ENCODE measurements around the gene RPL34.
"Not testable (repeated sequence)": the region's sequence is repeated elsewhere in the genome, so short reads cannot be mapped to it uniquely, and the experiment has no call there.

The RPL34 gene

GRCh38 chr4:108620101-108620932 lies at the start of gene RPL34:
RPL34 (plus strand) TSS chr4:108620576; CDS start chr4:108621960, 1,384 bp downstream.
- DNase-seq (ENCODE audit: low spot score), result peak; percentile 92

- peak; percentile 31 for DNase-seq (ENCODE audit: low spot score)
Observed at GRCh38 chr4:108570993-108571569, 49.3 kb upstream of the RPL34 start.

- no peak for DNase-seq (ENCODE audit: low spot score)
Observed at GRCh38 chr4:108574402-108574801, 46.0 kb upstream of the RPL34 start.

- no peak for DNase-seq (ENCODE audit: low spot score)
Observed at GRCh38 chr4:108581083-108581482, 39.3 kb upstream of the RPL34 start.

GRCh38 chr4:108586778-108587177 lies 33.6 kb upstream of the RPL34 start:
- DNase-seq (ENCODE audit: low spot score), result peak; percentile 8

- no peak for DNase-seq (ENCODE audit: low spot score)
Observed at GRCh38 chr4:108588878-108589277, 31.5 kb upstream of the RPL34 start.

GRCh38 chr4:108589961-108590360 lies 30.4 kb upstream of the RPL34 start:
- DNase-seq (ENCODE audit: low spot score), result no peak

GRCh38 chr4:108590776-108591175 lies 29.6 kb upstream of the RPL34 start:
- no peak for DNase-seq (ENCODE audit: low spot score)

GRCh38 chr4:108592674-108592986 lies 27.7 kb upstream of the RPL34 start:
- DNase-seq (ENCODE audit: low spot score), result no peak

GRCh38 chr4:108594296-108594695 lies 26.1 kb upstream of the RPL34 start:
- DNase-seq (ENCODE audit: low spot score), result not testable (repeated sequence)

GRCh38 chr4:108596344-108596743 lies 24.0 kb upstream of the RPL34 start:
- no peak for DNase-seq (ENCODE audit: low spot score)

- no peak for DNase-seq (ENCODE audit: low spot score)
Observed at GRCh38 chr4:108601106-108601505, 19.3 kb upstream of the RPL34 start.

- DNase-seq (ENCODE audit: low spot score), result no peak
Observed at GRCh38 chr4:108601532-108601931, 18.8 kb upstream of the RPL34 start.

GRCh38 chr4:108602163-108602562 lies 18.2 kb upstream of the RPL34 start:
- no peak for DNase-seq (ENCODE audit: low spot score)

GRCh38 chr4:108607079-108607815 lies 13.1 kb upstream of the RPL34 start:
- DNase-seq (ENCODE audit: low spot score), result no peak

GRCh38 chr4:108611365-108611764 lies 9.0 kb upstream of the RPL34 start:
- DNase-seq (ENCODE audit: low spot score), result no peak

GRCh38 chr4:108612365-108612764 lies 8.0 kb upstream of the RPL34 start:
- DNase-seq (ENCODE audit: low spot score), result no peak

- no peak for DNase-seq (ENCODE audit: low spot score)
Observed at GRCh38 chr4:108619372-108620100, 840 bp upstream of the RPL34 start.

- no peak for DNase-seq (ENCODE audit: low spot score)
Observed at GRCh38 chr4:108620933-108621905, 843 bp downstream of the RPL34 start.

- DNase-seq (ENCODE audit: low spot score), result no peak
Observed at GRCh38 chr4:108622022-108622421, 1.6 kb downstream of the RPL34 start.

- no peak for DNase-seq (ENCODE audit: low spot score)
Observed at GRCh38 chr4:108622828-108623227, 2.5 kb downstream of the RPL34 start.
